Natural killer cell (primary cell): ENCODE results near the gene EGFR. TPM values are rescaled to one million over a fixed set of nuclear protein-coding genes. Genes with fewer than 3 reads are reported as not detected.

Experiments
- ATAC-seq, 3 donors: fragments of 150-1000 bp in 2 of 3; fragments of 200-7000 bp in 1 of 3; cut with Tn5 transposase; 1 replicate in 1 of 3; 2 replicates in 2 of 3; pipeline ENCODE4 v1.10.0; 2021; ENCODE audit warnings: mild to moderate bottlenecking in 2 of 3, moderate library complexity in 2 of 3
- DNase-seq, 2 donors: peaks; one replicate each; pipeline versions ENCODE4 v3.0.0 to v3.0.0-alpha.2; 2013 to 2021; ENCODE audit warnings: mixed read lengths in 1 of 2
- H3K27ac ChIP-seq: one replicate; pipeline ENCODE4 v1.5.1; 2013; ENCODE audit warnings: mild to moderate bottlenecking, low read length
- H3K27me3 ChIP-seq: one replicate; pipeline ENCODE4 v1.6.1; 2013; ENCODE audit warnings: low read length; ENCODE audit not compliant: control insufficient read depth, insufficient read depth
- H3K36me3 ChIP-seq: one replicate; pipeline ENCODE4 v1.6.1; 2013; ENCODE audit warnings: low read length; ENCODE audit not compliant: control insufficient read depth, insufficient read depth
- H3K4me1 ChIP-seq: one replicate; pipeline ENCODE4 v1.6.1; 2013; ENCODE audit warnings: low read length; ENCODE audit not compliant: control insufficient read depth, insufficient read depth
- H3K4me3 ChIP-seq: one replicate; pipeline ENCODE4 v1.5.1; 2013; ENCODE audit warnings: low read length
- H3K9me3 ChIP-seq: one replicate; pipeline ENCODE4 v1.6.1; 2013; ENCODE audit warnings: low read length; ENCODE audit not compliant: control insufficient read depth, insufficient read depth
- H3K27ac Mint-ChIP-seq, 2 donors: one replicate each; pipeline ENCODE4 v1.8.0; 2022; ENCODE audit warnings: mild to moderate bottlenecking in 2 of 2, mixed read lengths in 2 of 2, moderate library complexity in 1 of 2
- H3K27me3 Mint-ChIP-seq, 2 donors: one replicate each; pipeline ENCODE4 v1.8.0; 2022; ENCODE audit warnings: low read depth in 2 of 2, mixed read lengths in 2 of 2
- H3K36me3 Mint-ChIP-seq: one replicate; pipeline ENCODE4 v1.8.0; 2022; ENCODE audit warnings: mixed read lengths
- H3K4me1 Mint-ChIP-seq, 2 donors: one replicate each; pipeline ENCODE4 v1.8.0; 2022; ENCODE audit warnings: mixed read lengths in 2 of 2
- H3K4me3 Mint-ChIP-seq: one replicate; pipeline ENCODE4 v1.8.0; 2022; ENCODE audit warnings: mild to moderate bottlenecking, moderate library complexity, mixed read lengths
- H3K9me3 Mint-ChIP-seq, 2 donors: one replicate each; pipeline ENCODE4 v1.8.0; 2022; ENCODE audit warnings: mixed read lengths in 2 of 2
- CTCF ChIP-seq: fragments of 200-600 bp; IDR thresholded peaks from one replicate; pipeline ENCODE4 v1.8.0; 2022; ENCODE audit warnings: antibody characterized with exemption
- WGBS: methylation state at CpG from one replicate; pipeline ENCODE4 v1.1.7; 2013; ENCODE audit warnings: missing lambda C conversion rate; ENCODE audit not compliant: insufficient coverage; 5-methylcytosine and 5-hydroxymethylcytosine counted together
- intact Hi-C: fragments of 100-400 bp; cut with micrococcal nuclease; formaldehyde crosslinking; loops from one replicate; pipeline ENCODE4 v1.14.2; 2022
- total RNA-seq, 4 donors: library from RNA; stranded (reverse); fragments of 120-200 nt in 1 of 4; gene quantifications; one replicate each; pipeline versions ENCODE4 v1.2.3 to v1.2.4, GENCODE V29; 2013 to 2022

Gene EGFR
- total RNA-seq, 3 donors from 2014 or later (not counting 1 experiment from before 2014, with no cell fraction given), result not detected

- intact Hi-C loops, result no loop called here
- no peaks in the 10 kb centered on the region for H3K27me3 ChIP-seq
- no peak overlapping the region for H3K4me3 Mint-ChIP-seq
- no peaks in the 10 kb centered on the region for H3K4me1 Mint-ChIP-seq
- peaks cover 3 to 7% of the 10 kb centered on the region in 2 donors for H3K9me3 Mint-ChIP-seq
- H3K27ac ChIP-seq, result no peak overlapping the region
- H3K4me3 ChIP-seq, result no peak overlapping the region
- 94% methylated on average over 6 of the region's 7 CpGs for WGBS
- no peaks in the 10 kb centered on the region for H3K36me3 Mint-ChIP-seq
- no peaks in the 10 kb centered on the region for H3K4me1 ChIP-seq
- no peak overlapping the region for H3K27ac Mint-ChIP-seq
- H3K9me3 ChIP-seq, result peaks cover 4% of the 10 kb centered on the region
- no peak for TF ChIP-seq CTCF
- DNase-seq (no peak), ATAC-seq (no peak)
- H3K36me3 ChIP-seq, result no peaks in the 10 kb centered on the region
- H3K27me3 Mint-ChIP-seq, result peaks cover 7 to 16% of the 10 kb centered on the region in 2 donors
These were observed 214.2 kb downstream of the EGFR start for GRCh38 chr7:55233001-55233400.

- no peak for TF ChIP-seq CTCF
- no peak overlapping the region for H3K4me3 ChIP-seq
- ATAC-seq (no peak), DNase-seq (no peak)
- no peaks in the 10 kb centered on the region for H3K4me1 Mint-ChIP-seq
- 89% methylated on average over 11 of the region's 11 CpGs for WGBS
- H3K36me3 Mint-ChIP-seq, result no peaks in the 10 kb centered on the region
- no peak overlapping the region for H3K27ac ChIP-seq
- peaks cover 0 to 4% of the 10 kb centered on the region in 2 donors for H3K9me3 Mint-ChIP-seq
- H3K27ac Mint-ChIP-seq, result no peak overlapping the region
- H3K4me3 Mint-ChIP-seq, result no peak overlapping the region
- no peaks in the 10 kb centered on the region for H3K27me3 ChIP-seq
- no peaks in the 10 kb centered on the region for H3K4me1 ChIP-seq
- peaks cover 8 to 15% of the 10 kb centered on the region in 2 donors for H3K27me3 Mint-ChIP-seq
- peaks cover 4% of the 10 kb centered on the region for H3K9me3 ChIP-seq
- intact Hi-C loops, result no loop called here
- no peaks in the 10 kb centered on the region for H3K36me3 ChIP-seq
These were observed 215.6 kb downstream of the EGFR start for GRCh38 chr7:55234408-55234807.

GRCh38 chr7:55235115-55235514 is 216.3 kb downstream of the EGFR start:
- H3K36me3 ChIP-seq, result no peaks in the 10 kb centered on the region
- TF ChIP-seq CTCF, result no peak
- no peaks in the 10 kb centered on the region for H3K36me3 Mint-ChIP-seq
- ATAC-seq (no peak), DNase-seq (no peak)
- 77% methylated on average over 14 of the region's 14 CpGs for WGBS
- peaks cover 0 to under 1% of the 10 kb centered on the region in 2 donors for H3K4me1 Mint-ChIP-seq
- no peaks in the 10 kb centered on the region for H3K27me3 ChIP-seq
- H3K9me3 Mint-ChIP-seq, result no peaks in the 10 kb centered on the region
- peaks cover 12 to 18% of the 10 kb centered on the region in 2 donors for H3K27me3 Mint-ChIP-seq
- H3K4me1 ChIP-seq, result no peaks in the 10 kb centered on the region
- intact Hi-C loops, result no loop called here
- no peak overlapping the region for H3K27ac ChIP-seq
- H3K4me3 ChIP-seq, result no peak overlapping the region
- no peak overlapping the region for H3K27ac Mint-ChIP-seq
- H3K9me3 ChIP-seq, result peaks cover 4% of the 10 kb centered on the region
- H3K4me3 Mint-ChIP-seq, result no peak overlapping the region

- ATAC-seq, result no peak
- Mint-ChIP-seq H3K9me3 (no peaks in the 10 kb centered on the region), H3K27ac (no peak overlapping the region), H3K27me3 (peaks cover 16 to 18% of the 10 kb centered on the region in 2 donors), H3K36me3 (no peaks in the 10 kb centered on the region), H3K4me3 (no peak overlapping the region), H3K4me1 (peaks cover 0 to 7% of the 10 kb centered on the region in 2 donors)
- Histone ChIP-seq H3K36me3 (no peaks in the 10 kb centered on the region), H3K9me3 (peaks cover 4% of the 10 kb centered on the region), H3K4me3 (no peak overlapping the region), H3K27ac (no peak overlapping the region), H3K4me1 (no peaks in the 10 kb centered on the region), H3K27me3 (no peaks in the 10 kb centered on the region)
- DNase-seq, result no peak
- no peak for TF ChIP-seq CTCF
- 87% methylated on average over 6 of the region's 6 CpGs for WGBS
- intact Hi-C loops, result no loop called here
These were observed 217.0 kb downstream of the EGFR start for GRCh38 chr7:55235801-55236200.
